ENCODE data around the gene AMMECR1.

DNA sequence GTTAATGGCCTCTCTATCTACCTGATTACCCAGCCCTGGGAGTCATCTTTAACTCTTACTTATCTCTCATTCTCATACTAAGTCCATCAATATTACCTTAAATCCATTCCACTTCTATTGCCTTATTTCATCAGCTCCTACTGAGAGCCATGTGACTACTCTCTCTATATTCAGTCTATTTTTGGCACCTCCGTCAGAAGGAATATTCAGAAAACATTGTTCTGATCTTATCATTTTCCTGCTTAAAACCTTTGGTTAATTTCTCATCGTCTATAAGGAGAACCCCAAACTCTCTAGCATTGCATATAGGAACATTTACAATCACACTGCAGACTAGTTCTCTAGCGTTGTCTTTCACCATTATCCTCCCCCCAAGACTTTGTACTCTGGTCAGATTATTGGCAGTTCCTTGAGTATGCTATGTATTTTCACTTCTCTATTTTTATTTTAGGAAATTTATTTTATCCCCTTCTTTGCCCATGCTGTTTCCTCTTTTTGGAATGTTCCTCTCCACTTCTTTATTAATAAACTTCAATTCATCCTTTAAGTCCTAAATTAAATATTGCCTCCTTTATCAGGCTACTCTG lies 13.7 kb upstream of the AMMECR1 start:
- no peak for TF ChIP-seq POLR2A (IDR thresholded peaks at IDR 0.05)
- TF ChIP-seq, protein P1, sequence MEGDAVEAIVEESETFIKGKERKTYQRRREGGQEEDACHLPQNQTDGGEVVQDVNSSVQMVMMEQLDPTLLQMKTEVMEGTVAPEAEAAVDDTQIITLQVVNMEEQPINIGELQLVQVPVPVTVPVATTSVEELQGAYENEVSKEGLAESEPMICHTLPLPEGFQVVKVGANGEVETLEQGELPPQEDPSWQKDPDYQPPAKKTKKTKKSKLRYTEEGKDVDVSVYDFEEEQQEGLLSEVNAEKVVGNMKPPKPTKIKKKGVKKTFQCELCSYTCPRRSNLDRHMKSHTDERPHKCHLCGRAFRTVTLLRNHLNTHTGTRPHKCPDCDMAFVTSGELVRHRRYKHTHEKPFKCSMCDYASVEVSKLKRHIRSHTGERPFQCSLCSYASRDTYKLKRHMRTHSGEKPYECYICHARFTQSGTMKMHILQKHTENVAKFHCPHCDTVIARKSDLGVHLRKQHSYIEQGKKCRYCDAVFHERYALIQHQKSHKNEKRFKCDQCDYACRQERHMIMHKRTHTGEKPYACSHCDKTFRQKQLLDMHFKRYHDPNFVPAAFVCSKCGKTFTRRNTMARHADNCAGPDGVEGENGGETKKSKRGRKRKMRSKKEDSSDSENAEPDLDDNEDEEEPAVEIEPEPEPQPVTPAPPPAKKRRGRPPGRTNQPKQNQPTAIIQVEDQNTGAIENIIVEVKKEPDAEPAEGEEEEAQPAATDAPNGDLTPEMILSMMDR (IDR thresholded peaks at IDR 0.05 in 8 of 11, conservative IDR thresholded peaks at IDR 0.05 in 3 of 11): no peak
